HG03439 (cell line): ENCODE data around the gene ANXA11.
"Not testable (repeated sequence)": the region's sequence is repeated elsewhere in the genome, so short reads cannot be mapped to it uniquely, and the experiment has no call there.

Experiments
- ATAC-seq: cut with Tn5 transposase; IDR thresholded peaks from one replicate; pipeline ENCODE4 v1.9.1; 2021; ENCODE audit warnings: mild to moderate bottlenecking, moderate library complexity; ENCODE audit not compliant: unreplicated experiment

The ANXA11 gene

DNA sequence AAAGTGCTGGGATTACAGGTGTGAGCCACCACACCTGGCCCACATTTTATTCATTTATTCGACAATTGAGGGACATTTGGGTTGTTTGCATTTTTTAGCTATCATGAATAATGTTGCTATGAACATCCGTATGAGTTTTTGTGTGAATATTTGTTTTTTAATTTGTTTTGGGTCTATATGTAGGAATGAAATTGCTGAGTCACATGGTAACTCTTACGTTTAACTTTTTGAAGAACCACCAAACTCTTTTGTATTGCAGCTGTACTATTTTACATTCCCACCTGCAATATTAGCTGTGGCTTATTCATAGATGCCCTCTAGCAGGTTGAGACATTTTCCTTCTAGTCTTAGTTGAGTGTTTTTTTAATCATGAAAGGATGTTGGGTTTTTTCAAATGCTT, 58.4 kb downstream of the ANXA11 start:
- no peak for ATAC-seq

DNA sequence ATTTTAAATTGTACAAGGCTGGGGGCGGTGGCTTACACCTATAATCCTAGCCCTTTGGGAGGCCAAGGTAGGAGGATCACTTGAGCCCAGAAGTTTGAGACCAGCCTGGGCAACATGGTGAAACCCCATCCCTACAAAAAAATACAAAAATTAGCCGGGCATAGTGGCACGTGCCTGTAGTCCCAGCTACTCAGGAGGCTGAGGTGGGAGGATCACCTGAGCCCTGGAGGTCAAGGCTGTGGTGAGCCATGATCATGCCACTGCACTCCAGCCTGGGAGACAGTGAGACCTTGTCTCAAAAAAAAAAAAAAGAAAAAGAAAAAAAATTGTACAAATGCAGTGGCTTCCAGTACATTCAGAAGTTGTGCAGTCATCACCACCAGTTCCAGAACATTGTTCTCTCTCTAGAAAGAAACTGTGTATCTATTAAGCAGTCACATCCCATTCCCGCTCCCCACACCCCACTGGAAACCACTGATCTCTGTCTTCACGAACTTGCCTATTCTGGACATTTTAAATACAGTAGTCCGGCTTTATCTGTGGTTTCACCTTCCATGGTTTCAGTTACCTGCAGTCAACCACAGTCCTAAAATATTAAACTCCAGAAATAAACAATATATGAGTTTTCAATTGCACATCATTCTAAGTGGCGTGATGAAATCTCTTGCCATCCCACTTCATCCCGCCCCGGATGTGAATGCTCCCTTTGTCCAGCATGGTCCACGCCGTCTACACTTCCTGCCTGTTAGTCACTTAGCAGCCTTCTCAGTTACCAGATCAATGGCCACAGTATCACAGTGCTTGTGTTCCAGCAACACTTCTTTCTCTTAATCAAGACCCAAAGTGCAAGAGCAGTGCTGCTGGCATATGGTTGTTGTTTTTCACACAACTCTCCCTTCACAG, 59.7 kb downstream of the ANXA11 start:
- not testable (repeated sequence) for ATAC-seq

- no peak for ATAC-seq
Observed at GRCh38 chr10:80144696-80145131, 60.6 kb downstream of the ANXA11 start.

GRCh38 chr10:80144067-80144695, 61.2 kb downstream of the ANXA11 start:
- no peak for ATAC-seq

DNA sequence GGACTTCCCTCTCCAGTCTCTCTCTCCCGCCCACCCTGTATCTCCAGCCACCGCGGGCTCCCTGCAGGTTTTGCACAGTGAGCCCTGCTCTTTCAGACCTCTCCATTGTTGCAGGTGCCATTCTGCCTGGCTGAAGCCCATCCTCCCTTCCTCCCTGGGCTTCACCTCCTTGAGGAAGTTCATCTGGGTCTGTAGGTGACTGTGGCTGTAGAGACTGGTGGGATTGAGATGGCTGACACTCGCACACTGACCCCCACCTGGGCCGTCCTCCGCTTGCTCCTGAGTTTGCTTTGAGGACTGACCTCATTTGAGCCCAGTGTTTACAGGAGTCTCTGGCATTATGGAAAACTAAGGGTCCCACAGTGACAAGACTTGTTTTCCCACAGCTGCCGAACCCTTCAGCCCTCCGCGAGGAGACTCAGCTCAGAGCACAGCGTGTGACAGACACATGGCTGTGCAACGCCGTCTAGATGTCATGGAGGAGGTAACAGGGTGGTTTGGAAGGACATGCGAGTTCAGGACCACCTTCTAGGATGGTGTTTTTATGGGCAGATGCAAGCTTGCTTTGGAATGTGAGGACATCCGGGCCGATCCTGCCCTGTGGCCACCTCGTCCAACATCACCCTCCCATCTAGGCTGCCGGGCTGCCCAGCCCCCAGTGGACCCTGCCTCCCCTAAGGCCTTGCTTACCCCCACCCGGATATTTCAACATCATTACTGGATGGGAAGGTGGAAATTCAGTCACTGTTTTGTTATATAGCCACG, 63.5 kb downstream of the ANXA11 start:
- ATAC-seq = no peak

DNA sequence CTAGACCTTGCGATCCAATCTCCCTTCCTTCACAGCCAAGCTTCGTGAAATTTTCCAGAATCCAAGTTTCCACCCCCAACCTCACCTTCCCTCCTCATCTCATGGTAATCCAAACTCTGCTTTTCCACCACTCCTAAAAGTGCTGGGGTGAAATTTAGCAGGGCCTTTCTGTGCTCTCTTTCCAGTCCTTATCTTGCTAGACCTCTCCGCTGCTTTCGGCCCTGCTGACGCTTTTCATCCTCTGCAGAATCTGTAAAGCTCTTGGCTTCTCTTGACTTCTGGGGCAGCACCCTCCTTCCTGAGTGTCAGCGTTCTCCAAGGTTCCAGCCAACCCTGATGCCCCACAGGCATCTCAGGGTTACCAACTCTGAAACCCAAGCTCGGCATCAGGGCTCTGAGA, 65.1 kb downstream of the ANXA11 start:
- ATAC-seq = no peak

GRCh38 chr10:80139265-80139664, 66.1 kb downstream of the ANXA11 start:
- ATAC-seq = no peak

- ATAC-seq = no peak
Observed at GRCh38 chr10:80137920-80138319, 67.4 kb downstream of the ANXA11 start.

GRCh38 chr10:80137031-80137862, 68.1 kb downstream of the ANXA11 start:
- no peak for ATAC-seq

- no peak for ATAC-seq
Observed at GRCh38 chr10:80136134-80136571, 69.2 kb downstream of the ANXA11 start.

DNA sequence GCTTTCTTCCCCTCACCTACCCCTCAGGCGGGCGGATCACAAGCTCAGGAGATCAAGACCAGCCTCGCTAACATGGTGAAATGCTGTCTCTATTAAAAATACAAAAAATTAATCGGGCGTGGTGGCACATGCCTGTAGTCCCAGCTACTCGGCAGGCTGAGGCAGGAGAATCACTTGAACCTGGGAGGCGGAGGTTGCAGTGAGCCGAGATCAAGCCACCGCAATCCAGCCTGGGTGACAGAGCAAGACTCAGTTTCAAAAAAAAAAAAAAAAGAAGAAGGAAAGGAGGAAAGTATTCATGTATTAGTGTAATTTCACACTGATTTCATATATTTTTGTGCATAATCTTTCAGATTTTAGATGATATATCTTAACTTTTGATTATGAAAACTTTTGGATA, 71.7 kb downstream of the ANXA11 start:
- not testable (repeated sequence) for ATAC-seq

DNA sequence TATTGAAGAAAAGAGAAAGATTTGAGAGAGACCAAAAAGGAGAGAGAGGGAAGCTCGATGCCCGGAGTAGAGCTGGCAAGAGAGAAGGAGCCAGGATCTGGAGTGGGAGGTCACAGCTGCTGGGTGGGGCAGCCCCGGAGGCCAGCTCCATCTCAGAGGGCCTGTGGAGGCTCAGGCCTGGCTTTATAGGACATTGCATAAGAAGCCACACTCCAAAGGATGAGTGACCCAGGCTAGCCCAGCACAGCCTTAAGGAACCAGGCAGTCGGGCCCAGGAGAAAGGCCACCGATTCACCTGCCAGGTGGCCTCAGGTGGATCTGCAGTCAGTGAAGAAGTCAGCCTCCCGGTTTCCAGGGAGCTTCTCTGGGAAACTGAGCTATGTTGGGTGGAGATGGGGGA, 72.1 kb downstream of the ANXA11 start:
- no peak for ATAC-seq

- no peak for ATAC-seq
Observed at GRCh38 chr10:80132299-80133139, 72.8 kb downstream of the ANXA11 start, which contains the start of gene PLAC9. Gene PLAC9, plus strand, starts transcription at chr10:80132730. Its CDS starts 33 bp downstream, at chr10:80132763.

DNA sequence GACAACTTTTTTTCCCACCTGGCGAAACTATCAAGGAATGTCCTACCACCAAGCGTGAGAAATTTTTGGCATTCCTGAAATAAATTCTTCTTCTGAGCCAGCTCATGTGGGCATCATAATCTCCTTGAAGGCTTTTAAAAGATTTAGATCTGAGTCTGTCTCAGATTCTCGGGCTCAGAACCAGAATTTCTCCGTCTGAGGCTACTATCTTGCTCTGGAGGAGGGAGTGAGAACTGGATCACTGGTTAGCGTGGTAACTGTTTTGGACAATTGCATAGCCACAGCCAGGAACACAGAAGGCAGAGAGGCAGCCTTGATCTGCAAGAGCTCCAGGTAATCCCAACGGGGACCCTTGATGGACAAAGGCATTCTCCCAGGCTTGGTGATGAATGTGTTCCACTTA, 73.8 kb downstream of the ANXA11 start:
- ATAC-seq = no peak

DNA sequence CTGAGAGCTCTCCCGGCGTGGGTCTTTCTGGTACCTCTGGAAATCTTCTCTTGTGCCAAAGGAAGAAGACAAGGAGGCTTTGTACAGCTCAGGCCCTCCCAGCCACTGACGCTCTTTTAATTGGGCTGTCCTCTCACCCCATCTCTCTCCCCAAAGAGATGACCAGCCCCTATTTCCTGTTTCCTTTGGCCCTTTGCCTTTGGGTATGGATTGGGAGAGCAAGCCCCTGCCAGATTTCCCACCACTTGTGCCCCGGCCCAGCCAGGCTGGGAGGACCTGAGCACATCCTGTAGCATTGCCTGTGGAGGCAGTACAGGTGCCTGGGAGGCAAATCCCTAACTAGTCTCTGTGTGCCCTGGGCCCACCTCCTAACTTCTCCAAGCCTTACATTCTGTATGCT, 78.5 kb downstream of the ANXA11 start:
- ATAC-seq = no peak

DNA sequence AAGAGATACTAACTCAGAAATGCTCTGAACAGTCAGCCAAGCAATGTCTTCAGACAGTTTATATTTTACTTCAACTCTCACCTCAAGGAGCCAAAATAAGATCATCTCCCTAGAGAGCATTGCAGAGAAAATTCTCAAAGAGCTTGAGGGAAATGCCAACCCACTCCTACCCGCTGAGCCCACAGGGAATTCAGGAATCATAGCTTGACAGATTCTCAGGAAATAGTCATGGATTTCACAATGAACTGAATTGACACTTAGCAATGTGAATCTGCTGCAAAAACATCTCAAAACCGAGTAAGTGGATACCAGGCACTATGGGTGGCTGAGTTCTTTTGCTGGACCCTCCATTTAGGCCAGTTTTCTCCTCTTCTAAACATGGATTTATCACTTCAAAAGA, 82.6 kb downstream of the ANXA11 start:
- ATAC-seq = no peak

DNA sequence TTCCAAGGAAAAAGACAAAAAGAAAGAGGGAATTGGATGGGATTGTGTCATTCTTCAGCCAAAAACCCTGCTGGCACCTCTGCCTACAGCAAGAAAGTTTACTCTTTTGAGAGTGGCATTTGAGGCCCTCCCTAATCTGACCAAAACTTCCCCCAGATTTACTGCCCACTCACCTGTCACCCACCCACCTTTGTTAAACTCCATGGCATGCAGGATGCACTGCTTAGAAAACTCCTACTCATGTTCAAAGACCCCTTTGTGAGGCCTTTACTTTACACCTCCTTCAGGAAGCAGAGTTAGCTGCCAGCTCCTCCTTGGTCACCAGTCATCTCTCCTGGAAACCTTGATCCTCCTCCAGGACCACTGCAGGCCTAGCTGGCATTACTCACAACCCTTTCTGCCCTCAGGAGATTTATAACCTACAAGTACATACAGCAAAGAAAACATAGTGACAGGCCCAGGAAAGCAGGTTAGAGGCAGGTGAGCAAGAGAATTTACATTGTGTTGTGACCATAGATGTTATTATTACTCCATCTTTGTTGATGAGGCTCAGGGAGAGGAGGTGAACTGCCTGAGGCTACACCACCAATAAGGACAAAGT, 83.1 kb downstream of the ANXA11 start:
- ATAC-seq = no peak

DNA sequence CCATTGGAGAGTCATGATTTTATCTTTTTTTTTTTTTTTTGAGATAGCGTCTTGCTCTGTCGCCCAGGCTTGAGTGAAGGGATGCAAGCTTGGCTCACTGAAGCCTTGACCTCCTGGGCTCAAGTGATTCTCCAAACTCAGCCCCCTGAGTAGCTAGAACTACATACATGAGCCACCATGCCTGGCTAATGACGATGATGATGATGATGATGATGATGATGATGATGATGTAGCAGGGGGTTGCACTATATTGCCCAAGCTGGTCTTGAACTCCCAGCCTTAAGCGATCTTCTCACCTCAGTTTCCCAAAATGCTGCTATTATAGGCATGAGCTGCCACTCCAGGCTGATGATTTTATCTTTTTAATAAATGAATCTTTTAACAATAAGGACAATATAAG, 86.7 kb downstream of the ANXA11 start:
- no peak for ATAC-seq

GRCh38 chr10:80110986-80111385, 94.4 kb downstream of the ANXA11 start:
- ATAC-seq = no peak
